K562 (cell line): ENCODE measurements around the gene CTXN1. TPM values are rescaled to one million over a fixed set of nuclear protein-coding genes. Genes with fewer than 3 reads are reported as not detected.

Experiments
- ATAC-seq: fragments of 200-7000 bp; cut with Tn5 transposase; 3 replicates; pipeline ENCODE4 v1.9.1; 2020; ENCODE audit warnings: moderate library complexity
- BruUV-seq: library from RNA; stranded (reverse); fragments of 400-500 nt; replicated peaks from 2 replicates; lab custom pipeline; 2021; lab: Mats Ljungman, UMichigan
- CTCF ChIA-PET: fragments of 300-600 bp; formaldehyde crosslinking; extraction: SDS; loops from one replicate; lab custom pipeline; 2021; ENCODE audit warnings: low intra/inter-chr PET ratio; lab: Yijun Ruan, JAX
- POLR2A ChIA-PET: fragments of 300-600, 350-650 bp; sonication (Branson Sonifier 250); formaldehyde crosslinking; extraction: SDS; loops from one replicate; lab custom pipeline; 2021; ENCODE audit warnings: antibody characterized with exemption, inconsistent platforms; lab: Yijun Ruan, JAX
- DNase-seq, 4 experiments: peaks; one replicate each; pipeline versions ENCODE4 v3.0.0 to v3.0.0-alpha.2; 2011 to 2018; ENCODE audit warnings: low spot score in 3 of 4, mixed read lengths in 3 of 4; ENCODE audit errors: extremely low read depth in 1 of 4
- FAIRE-seq: peaks from 2 replicates; lab custom pipeline; 2011; peaks lifted over from hg19 to GRCh38; lab: Jason Lieb, UNC
- H2AFZ ChIP-seq: 2 replicates; pipeline ENCODE4 v1.6.0; 2011; ENCODE audit warnings: low read depth, low read length, control low read depth, inconsistent platforms
- H3K27ac ChIP-seq: fragments of 200-600 bp; 3 replicates; pipeline ENCODE4 v1.8.0; 2011; ENCODE audit warnings: low read depth, mild to moderate bottlenecking, control low read depth, inconsistent platforms, low read length, moderate library complexity, mixed read lengths; ENCODE audit errors: extremely low read depth
- H3K27me3 ChIP-seq, 2 experiments: fragments of 300-600 bp in 1 of 2; 2 replicates in 1 of 2; 3 replicates in 1 of 2; pipeline versions ENCODE4 v1.6.0 to v1.8.0; 2011; ENCODE audit warnings: inconsistent platforms in 2 of 2, low read length in 2 of 2, mild to moderate bottlenecking in 1 of 2, mixed read lengths in 1 of 2, moderate library complexity in 1 of 2; ENCODE audit not compliant: control insufficient read depth in 2 of 2, insufficient read depth in 2 of 2
- H3K36me3 ChIP-seq: fragments of 300-600 bp; 3 replicates; pipeline ENCODE4 v1.8.0; 2011; ENCODE audit warnings: mild to moderate bottlenecking, low read length, inconsistent platforms; ENCODE audit not compliant: control insufficient read depth, insufficient read depth
- H3K4me1 ChIP-seq, 2 experiments: fragments of 200-600 bp in 1 of 2; replicated peaks in 1 of 2; 2 replicates in 1 of 2; 3 replicates in 1 of 2; pipeline versions ENCODE4 v1.5.1 to v1.8.0; 2011; ENCODE audit warnings: inconsistent platforms in 2 of 2, low read length in 2 of 2, mild to moderate bottlenecking in 1 of 2, mixed read lengths in 1 of 2, moderate library complexity in 1 of 2; ENCODE audit not compliant: control insufficient read depth in 2 of 2, insufficient read depth in 2 of 2
- H3K4me2 ChIP-seq: 2 replicates; pipeline ENCODE4 v1.6.1; 2011; ENCODE audit warnings: low read length, control low read depth, inconsistent platforms, mixed read lengths; ENCODE audit not compliant: insufficient read depth
- H3K4me3 ChIP-seq: fragments of 200-600 bp; sonication (generic), shearing (Covaris generic); 2 replicates; pipeline ENCODE4 v1.5.1; 2016; ENCODE audit warnings: control low read depth, inconsistent platforms
- H3K79me2 ChIP-seq: fragments of 200-600 bp; 3 replicates; pipeline ENCODE4 v1.8.0; 2011; ENCODE audit warnings: low read length, inconsistent platforms; ENCODE audit not compliant: control insufficient read depth, insufficient read depth
- H3K9ac ChIP-seq, 2 experiments: 2 replicates each; pipeline versions ENCODE4 v1.6.0 to v1.6.1; 2011; ENCODE audit warnings: low read depth in 2 of 2, low read length in 2 of 2, control low read depth in 1 of 2, inconsistent platforms in 1 of 2, mild to moderate bottlenecking in 1 of 2, mixed read lengths in 1 of 2; ENCODE audit not compliant: insufficient read depth in 1 of 2
- H3K9me1 ChIP-seq: one replicate; pipeline ENCODE4 v1.6.0; 2011; ENCODE audit warnings: inconsistent platforms, mild to moderate bottlenecking, low read length, moderate library complexity; ENCODE audit not compliant: control insufficient read depth, insufficient read depth
- H3K9me3 ChIP-seq: replicated peaks from 2 replicates; pipeline ENCODE4 v1.5.1; 2011; ENCODE audit warnings: low read depth, low read length, inconsistent platforms; ENCODE audit not compliant: control insufficient read depth, insufficient read depth
- H4K20me1 ChIP-seq: replicated peaks from 2 replicates; pipeline ENCODE4 v1.6.1; 2011; ENCODE audit warnings: low read length, inconsistent platforms, mixed read lengths; ENCODE audit not compliant: control insufficient read depth, insufficient read depth
- MYC ChIP-seq, 2 experiments: fragments of 250-450 bp in 1 of 2; sonication (Bioruptor Pico) in 1 of 2; IDR thresholded peaks; 2 replicates each; pipeline versions ENCODE4 v1.5.1 to v1.6.1; 2012 to 2021; ENCODE audit warnings: low read depth in 2 of 2, borderline replicate concordance in 1 of 2, improper control_type of control experiment in 1 of 2, low read length in 1 of 2, mild to moderate bottlenecking in 1 of 2, moderate library complexity in 1 of 2
- POLR2A ChIP-seq: fragments of 450-650 bp; conservative IDR thresholded peaks from 2 replicates; pipeline ENCODE4 v1.6.1; 2016
- POLR3A ChIP-seq: IDR thresholded peaks from 2 replicates; pipeline ENCODE4 v1.6.1; 2011; ENCODE audit warnings: borderline replicate concordance, mild to moderate bottlenecking, moderate library complexity; ENCODE audit not compliant: insufficient read length, insufficient read depth; ENCODE audit errors: extremely low read depth
- PRDM10 ChIP-seq: fragments of 450-650 bp; IDR thresholded peaks from 2 replicates; pipeline ENCODE4 v1.6.1; 2018; ENCODE audit not compliant: partially characterized antibody
- SMAD1 ChIP-seq: fragments of 150-350 bp; IDR thresholded peaks from 2 replicates; pipeline ENCODE4 v1.6.1; 2014; ENCODE audit warnings: low read length, low read depth; ENCODE audit not compliant: partially characterized antibody
- TEAD4 ChIP-seq, 2 experiments: sonication (generic) in 1 of 2; formaldehyde crosslinking in 1 of 2; IDR thresholded peaks; 2 replicates each; pipeline versions ENCODE4 v1.6.1 to v1.8.0; 2012 to 2022; ENCODE audit warnings: borderline replicate concordance in 1 of 2, inconsistent platforms in 1 of 2, low read length in 1 of 2, mild to moderate bottlenecking in 1 of 2, missing genetic modification reagents in 1 of 2
- ZNF224 ChIP-seq: sonication (generic); formaldehyde crosslinking; IDR thresholded peaks from 2 replicates; pipeline ENCODE4 v1.8.0; 2022; ENCODE audit warnings: mild to moderate bottlenecking, missing genetic modification reagents
- WGBS: fragments of 100-300 bp; shearing (Covaris generic); methylation state at CpG from one replicate; pipeline ENCODE4 v1.1.6; 2016; ENCODE audit warnings: low coverage, mixed read lengths; ENCODE audit not compliant: insufficient coverage; ENCODE audit errors: missing lambda C conversion rate; 5-methylcytosine and 5-hydroxymethylcytosine counted together
- in situ Hi-C: fragments of 300-500 bp; cut with MboI; formaldehyde crosslinking; loops from 4 replicates; pipeline ENCODE4 v1.15.0; 2018; ENCODE audit warnings: inconsistent platforms, mixed read lengths
- intact Hi-C: fragments of 100-400 bp; cut with micrococcal nuclease; formaldehyde crosslinking; loops from 2 replicates; pipeline ENCODE4 v1.14.2; 2022
- polyA plus RNA-seq, 8 experiments: library from polyadenylated mRNA; depleted of rRNA in 4 of 8; stranded (reverse) in 5 of 8; unstranded in 3 of 8; fragments of >200 nt; fragmentation: Nextera tagmentation in 2 of 8; fragmentation: Illumina TruSeq in 1 of 8; extraction: Ambion mirVana in 2 of 8; extraction: Trizol in 1 of 8; gene quantifications; 2 replicates each; pipeline versions ENCODE4 v1.2.1 to v1.2.3, GENCODE V29; 2011 to 2014; ENCODE audit warnings: inconsistent platforms in 1 of 8, missing spikeins in 1 of 8
- total RNA-seq, 7 experiments: library from RNA; depleted of rRNA in 6 of 7; stranded (reverse); fragments of >200 nt in 6 of 7; fragmentation: Illumina TruSeq in 2 of 7; extraction: Trizol in 2 of 7; gene quantifications; 2 replicates each; pipeline versions ENCODE4 v1.2.1 to v1.2.3, GENCODE V29; 2011 to 2021; ENCODE audit warnings: low replicate concordance in 1 of 7
- TF ChIP-seq, protein P1 (sequence below): fragments of 250-450 bp; sonication (Bioruptor Pico); IDR thresholded peaks from 2 replicates; pipeline ENCODE4 v1.8.0; 2021; ENCODE audit warnings: moderate library complexity, mild to moderate bottlenecking, inconsistent platforms
- TF ChIP-seq, protein P2 (sequence below): fragments of 450-650 bp; formaldehyde crosslinking; IDR thresholded peaks from 2 replicates; pipeline ENCODE4 v1.4.0; 2022; ENCODE audit warnings: missing genetic modification characterization

The CTXN1 gene
- total and polyA plus RNA-seq, 9 of the 15 experiments (the other 6 are each of a cell fraction or from before 2014, with no cell fraction given) = 0.15 to 37.4 (median 1.8) TPM; not detected in 2

DNA sequence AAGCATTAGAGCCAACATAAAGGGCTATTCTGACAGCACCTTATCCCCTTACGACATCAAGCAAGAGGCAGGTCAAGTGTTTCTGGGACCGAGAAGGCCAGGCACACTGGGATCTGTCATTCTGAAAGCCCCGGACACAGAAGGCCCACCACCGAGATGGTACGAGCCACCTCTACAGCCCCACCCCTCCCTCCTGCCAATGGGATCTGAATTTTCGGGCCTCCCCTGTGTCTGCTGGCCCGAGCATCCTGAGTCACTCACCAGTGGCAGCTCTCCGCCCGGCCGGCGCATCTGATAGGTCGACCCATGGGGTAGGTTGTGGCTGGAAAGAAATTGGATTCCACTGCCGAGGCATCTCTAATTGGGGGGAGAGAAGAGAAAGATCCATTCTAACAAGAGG, 14.9 kb upstream of the CTXN1 start:
- ATAC-seq (no peak), DNase-seq (no peak), FAIRE-seq (no peak)
- CTCF ChIA-PET = no interaction called here
- Histone ChIP-seq H3K27me3 (no peaks in the 10 kb centered on the region), H3K79me2 (peaks cover 67% of the 10 kb centered on the region), H3K36me3 (peaks cover 64% of the 10 kb centered on the region), H3K27ac (no peak overlapping the region), H2AFZ (no peak overlapping the region), H4K20me1 (no peaks in the 10 kb centered on the region), H3K9me1 (peaks cover 4% of the 10 kb centered on the region), H3K4me2 (no peak overlapping the region), H3K9me3 (no peaks in the 10 kb centered on the region), H3K4me3 (no peak overlapping the region), H3K9ac (peak overlapping the region in 1 of 2 experiments; percentile 95; a peak in 1 of 4 replicates), H3K4me1 (peaks cover 11 to 33% of the 10 kb centered on the region in 2 experiments; a peak in 4 of 5 replicates)
- WGBS = 94% methylated on average over 13 of the region's 13 CpGs
- TF ChIP-seq POLR3A (no peak), ZNF224 (CRISPR knock-in tag) (no peak), POLR2A (0 out of 2 replicates have a peak, but pooled peaks have one; percentile 8), PRDM10 (peak; percentile 21), SMAD1 (no peak), TEAD4 (IDR thresholded peaks at IDR 0.05; ENCODE audit: low read length) (no peak), TEAD4 (CRISPR knock-in tag; IDR thresholded peaks at IDR 0.05; ENCODE audit: borderline replicate concordance) (no peak), MYC (IDR thresholded peaks at IDR 0.05; ENCODE audit: low read depth, low read length) (no peak), MYC (CRISPR knock-in tag; IDR thresholded peaks at IDR 0.05; ENCODE audit: borderline replicate concordance, low read depth) (no peak)
- TF ChIP-seq, protein P1, sequence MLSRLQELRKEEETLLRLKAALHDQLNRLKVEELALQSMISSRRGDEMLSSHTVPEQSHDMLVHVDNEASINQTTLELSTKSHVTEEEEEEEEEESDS (CRISPR knock-in tag) = no peak
- TF ChIP-seq, protein P2, sequence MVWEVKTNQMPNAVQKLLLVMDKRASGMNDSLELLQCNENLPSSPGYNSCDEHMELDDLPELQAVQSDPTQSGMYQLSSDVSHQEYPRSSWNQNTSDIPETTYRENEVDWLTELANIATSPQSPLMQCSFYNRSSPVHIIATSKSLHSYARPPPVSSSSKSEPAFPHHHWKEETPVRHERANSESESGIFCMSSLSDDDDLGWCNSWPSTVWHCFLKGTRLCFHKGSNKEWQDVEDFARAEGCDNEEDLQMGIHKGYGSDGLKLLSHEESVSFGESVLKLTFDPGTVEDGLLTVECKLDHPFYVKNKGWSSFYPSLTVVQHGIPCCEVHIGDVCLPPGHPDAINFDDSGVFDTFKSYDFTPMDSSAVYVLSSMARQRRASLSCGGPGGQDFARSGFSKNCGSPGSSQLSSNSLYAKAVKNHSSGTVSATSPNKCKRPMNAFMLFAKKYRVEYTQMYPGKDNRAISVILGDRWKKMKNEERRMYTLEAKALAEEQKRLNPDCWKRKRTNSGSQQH (CRISPR knock-in tag) = no peak
- intact Hi-C loops (loop anchor here (5.0 to 10.0 kb wide), 2 partner anchors 124 to 211 kb away; no protein-coding TSS in a partner anchor), in situ Hi-C loops (no loop called here)
- no TSS peak for BruUV-seq
- POLR2A ChIA-PET = interaction anchor here (1.2 to 1.6 kb wide), 2 partner anchors 10 to 12 kb away, joined by 5 to 6 read pairs; no protein-coding TSS in a partner anchor
